ENCODE data around the gene KIAA1755. TPM values are rescaled to one million over a fixed set of nuclear protein-coding genes. Genes with fewer than 3 reads are reported as not detected.

KIAA1755 gene
- total and polyA plus RNA-seq, 9 of the 15 experiments (the other 6 are each of a cell fraction or from before 2014, with no cell fraction given) = not detected

- TF ChIP-seq, protein P1, sequence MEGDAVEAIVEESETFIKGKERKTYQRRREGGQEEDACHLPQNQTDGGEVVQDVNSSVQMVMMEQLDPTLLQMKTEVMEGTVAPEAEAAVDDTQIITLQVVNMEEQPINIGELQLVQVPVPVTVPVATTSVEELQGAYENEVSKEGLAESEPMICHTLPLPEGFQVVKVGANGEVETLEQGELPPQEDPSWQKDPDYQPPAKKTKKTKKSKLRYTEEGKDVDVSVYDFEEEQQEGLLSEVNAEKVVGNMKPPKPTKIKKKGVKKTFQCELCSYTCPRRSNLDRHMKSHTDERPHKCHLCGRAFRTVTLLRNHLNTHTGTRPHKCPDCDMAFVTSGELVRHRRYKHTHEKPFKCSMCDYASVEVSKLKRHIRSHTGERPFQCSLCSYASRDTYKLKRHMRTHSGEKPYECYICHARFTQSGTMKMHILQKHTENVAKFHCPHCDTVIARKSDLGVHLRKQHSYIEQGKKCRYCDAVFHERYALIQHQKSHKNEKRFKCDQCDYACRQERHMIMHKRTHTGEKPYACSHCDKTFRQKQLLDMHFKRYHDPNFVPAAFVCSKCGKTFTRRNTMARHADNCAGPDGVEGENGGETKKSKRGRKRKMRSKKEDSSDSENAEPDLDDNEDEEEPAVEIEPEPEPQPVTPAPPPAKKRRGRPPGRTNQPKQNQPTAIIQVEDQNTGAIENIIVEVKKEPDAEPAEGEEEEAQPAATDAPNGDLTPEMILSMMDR (IDR thresholded peaks at IDR 0.05 in 2 of 3, conservative IDR thresholded peaks at IDR 0.05 in 1 of 3; ENCODE audit: insufficient read depth in 2 of 3, low read depth in 1 of 3, low read length in 3 of 3) = peak; percentile 75 to 84 (median 83)
- TF ChIP-seq SMC3 (conservative IDR thresholded peaks at IDR 0.05; ENCODE audit: insufficient read depth, low read depth, low read length) = peak; percentile 72
- TF ChIP-seq, protein P2, sequence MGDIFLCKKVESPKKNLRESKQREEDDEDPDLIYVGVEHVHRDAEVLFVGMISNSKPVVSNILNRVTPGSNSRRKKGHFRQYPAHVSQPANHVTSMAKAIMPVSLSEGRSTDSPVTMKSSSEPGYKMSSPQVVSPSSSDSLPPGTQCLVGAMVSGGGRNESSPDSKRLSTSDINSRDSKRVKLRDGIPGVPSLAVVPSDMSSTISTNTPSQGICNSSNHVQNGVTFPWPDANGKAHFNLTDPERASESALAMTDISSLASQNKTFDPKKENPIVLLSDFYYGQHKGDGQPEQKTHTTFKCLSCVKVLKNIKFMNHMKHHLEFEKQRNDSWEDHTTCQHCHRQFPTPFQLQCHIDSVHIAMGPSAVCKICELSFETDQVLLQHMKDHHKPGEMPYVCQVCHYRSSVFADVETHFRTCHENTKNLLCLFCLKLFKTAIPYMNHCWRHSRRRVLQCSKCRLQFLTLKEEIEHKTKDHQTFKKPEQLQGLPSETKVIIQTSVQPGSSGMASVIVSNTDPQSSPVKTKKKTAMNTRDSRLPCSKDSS (IDR thresholded peaks at IDR 0.05; ENCODE audit: low read depth, partially characterized antibody) = peak; percentile 79
These were observed 17.5 kb downstream of the KIAA1755 start (continued) for GRCh38 chr20:38242848-38243708.

- BruUV-seq (replicated peaks) = no TSS peak
- in situ Hi-C loops (cut with MboI) (no loop called here), intact Hi-C loops (cut with micrococcal nuclease) (no loop called here)
- H3K27me3 ChIP-seq (ENCODE audit: control insufficient read depth in 2 of 2, insufficient read depth in 2 of 2, low read length in 2 of 2) = peaks cover 2 to 6% of the 10 kb centered on the region in 2 experiments; a peak in 3 of 5 replicates
- no peaks in the 10 kb centered on the region for H3K79me2 ChIP-seq (ENCODE audit: control insufficient read depth, insufficient read depth, low read length)
- H3K27ac ChIP-seq (ENCODE audit: extremely low read depth, low read depth, low read length) = no peak overlapping the region
- no peak overlapping the region for H3K4me2 ChIP-seq (ENCODE audit: insufficient read depth, low read length)
- H3K9ac ChIP-seq (ENCODE audit: insufficient read depth in 1 of 2, low read depth in 2 of 2, low read length in 2 of 2) = no peak overlapping the region
- no peaks in the 10 kb centered on the region for H3K36me3 ChIP-seq (ENCODE audit: control insufficient read depth, insufficient read depth, low read length)
- ChIA-PET CTCF (ENCODE audit: low intra/inter-chr PET ratio) (no interaction called here), POLR2A (no interaction called here)
- H3K9me1 ChIP-seq (ENCODE audit: control insufficient read depth, insufficient read depth, low read length) = no peaks in the 10 kb centered on the region
- no peak for FAIRE-seq
- no peaks in the 10 kb centered on the region for H3K4me1 ChIP-seq (replicated peaks in 1 of 2; ENCODE audit: control insufficient read depth in 2 of 2, insufficient read depth in 2 of 2, low read length in 2 of 2)
- no peak overlapping the region for H2AFZ ChIP-seq (ENCODE audit: low read depth, low read length)
- 2% methylated on average over 3 of the region's 3 CpGs for WGBS (ENCODE audit: insufficient coverage, low coverage, missing lambda C conversion rate)
- no peak for DNase-seq (ENCODE audit: extremely low read depth in 1 of 4, low spot score in 3 of 4)
- H3K9me3 ChIP-seq (replicated peaks; ENCODE audit: control insufficient read depth, insufficient read depth, low read depth, low read length) = peaks cover 20% of the 10 kb centered on the region
- no peak overlapping the region for H3K4me3 ChIP-seq
- H4K20me1 ChIP-seq (replicated peaks; ENCODE audit: control insufficient read depth, insufficient read depth, low read length) = no peaks in the 10 kb centered on the region
- no peak for ATAC-seq
- TF ChIP-seq ZNF785 (CRISPR knock-in tag; IDR thresholded peaks at IDR 0.05) = no peak
- no peak for TF ChIP-seq NFRKB (IDR thresholded peaks at IDR 0.05; ENCODE audit: low read depth)
- TF ChIP-seq CREB3L1 (IDR thresholded peaks at IDR 0.05; ENCODE audit: borderline replicate concordance, low read depth) = no peak
- TF ChIP-seq ZFP30 (CRISPR knock-in tag; IDR thresholded peaks at IDR 0.05; ENCODE audit: borderline replicate concordance) = no peak
- TF ChIP-seq MBD2 (IDR thresholded peaks at IDR 0.05; ENCODE audit: borderline replicate concordance, low read depth) = no peak
- no peak for TF ChIP-seq HDAC1 (IDR thresholded peaks at IDR 0.05)
- no peak for TF ChIP-seq TEAD2 (tag; IDR thresholded peaks at IDR 0.05)
These were observed 19.3 kb downstream of the KIAA1755 start for GRCh38 chr20:38241201-38241600.

Data from K562 (cell line).